ENCODE results near the gene IGFBP4.

IGFBP4 gene

GRCh38 chr17:40484285-40484972 is 41.2 kb downstream of the IGFBP4 start:
- Mint-ChIP-seq H3K27me3 (no peaks in the 10 kb centered on the region), H3K4me1 (peaks cover 86% of the 10 kb centered on the region), H3K4me3 (no peak overlapping the region), H3K27ac (ENCODE audit: low read depth) (peak overlapping the region; percentile 37), H3K9me3 (no peaks in the 10 kb centered on the region), H3K36me3 (ENCODE audit: insufficient read depth) (peaks cover 4% of the 10 kb centered on the region)
- no peak for DNase-seq (ENCODE audit: low spot score in 2 of 2)
- no peak for ATAC-seq (replicated peaks; ENCODE audit: extremely low read depth, poor library complexity, severe bottlenecking)

- ATAC-seq (replicated peaks; ENCODE audit: extremely low read depth, poor library complexity, severe bottlenecking): no peak
- H3K36me3 Mint-ChIP-seq (ENCODE audit: insufficient read depth): peaks cover 4% of the 10 kb centered on the region
- peaks cover 86% of the 10 kb centered on the region for H3K4me1 Mint-ChIP-seq
- no peaks in the 10 kb centered on the region for H3K27me3 Mint-ChIP-seq
- H3K9me3 Mint-ChIP-seq: no peaks in the 10 kb centered on the region
- peak overlapping the region; percentile 37 for H3K27ac Mint-ChIP-seq (ENCODE audit: low read depth)
- H3K4me3 Mint-ChIP-seq: no peak overlapping the region
- no peak for DNase-seq (ENCODE audit: low spot score in 2 of 2)
These were observed 41.8 kb downstream of the IGFBP4 start for GRCh38 chr17:40484973-40485530.

GRCh38 chr17:40485851-40486521 is 42.7 kb downstream of the IGFBP4 start:
- Mint-ChIP-seq H3K9me3 (no peaks in the 10 kb centered on the region), H3K36me3 (ENCODE audit: insufficient read depth) (no peaks in the 10 kb centered on the region), H3K4me3 (no peak overlapping the region), H3K4me1 (peaks cover 86% of the 10 kb centered on the region), H3K27ac (ENCODE audit: low read depth) (peak overlapping the region; percentile 74), H3K27me3 (no peaks in the 10 kb centered on the region)
- DNase-seq (ENCODE audit: low spot score in 2 of 2) (no peak), ATAC-seq (replicated peaks; ENCODE audit: extremely low read depth, poor library complexity, severe bottlenecking) (peak; percentile 47)

GRCh38 chr17:40486522-40487370 is 43.5 kb downstream of the IGFBP4 start:
- H3K4me1 Mint-ChIP-seq: peaks cover 83% of the 10 kb centered on the region
- H3K9me3 Mint-ChIP-seq: no peaks in the 10 kb centered on the region
- ATAC-seq (replicated peaks; ENCODE audit: extremely low read depth, poor library complexity, severe bottlenecking): no peak
- peak overlapping the region; percentile 74 for H3K27ac Mint-ChIP-seq (ENCODE audit: low read depth)
- no peaks in the 10 kb centered on the region for H3K27me3 Mint-ChIP-seq
- DNase-seq (ENCODE audit: low spot score in 2 of 2): no peak
- H3K4me3 Mint-ChIP-seq: no peak overlapping the region
- H3K36me3 Mint-ChIP-seq (ENCODE audit: insufficient read depth): peaks cover 2% of the 10 kb centered on the region

- no peaks in the 10 kb centered on the region for H3K27me3 Mint-ChIP-seq
- H3K9me3 Mint-ChIP-seq: no peaks in the 10 kb centered on the region
- DNase-seq (ENCODE audit: low spot score in 2 of 2): no peak
- H3K27ac Mint-ChIP-seq (ENCODE audit: low read depth): peak overlapping the region; percentile 74
- no peak overlapping the region for H3K4me3 Mint-ChIP-seq
- H3K36me3 Mint-ChIP-seq (ENCODE audit: insufficient read depth): peaks cover 2% of the 10 kb centered on the region
- H3K4me1 Mint-ChIP-seq: peaks cover 76% of the 10 kb centered on the region
- no peak for ATAC-seq (replicated peaks; ENCODE audit: extremely low read depth, poor library complexity, severe bottlenecking)
These were observed 44.2 kb downstream of the IGFBP4 start for GRCh38 chr17:40487371-40488020.

GRCh38 chr17:40490289-40490853 is 47.1 kb downstream of the IGFBP4 start:
- no peak for ATAC-seq (replicated peaks; ENCODE audit: extremely low read depth, poor library complexity, severe bottlenecking)
- peaks cover 56% of the 10 kb centered on the region for H3K4me1 Mint-ChIP-seq
- no peaks in the 10 kb centered on the region for H3K9me3 Mint-ChIP-seq
- H3K36me3 Mint-ChIP-seq (ENCODE audit: insufficient read depth): peaks cover 2% of the 10 kb centered on the region
- H3K4me3 Mint-ChIP-seq: no peak overlapping the region
- no peak for DNase-seq (ENCODE audit: low spot score in 2 of 2)
- H3K27me3 Mint-ChIP-seq: no peaks in the 10 kb centered on the region
- H3K27ac Mint-ChIP-seq (ENCODE audit: low read depth): peak overlapping the region; percentile 65

- DNase-seq (ENCODE audit: low spot score in 2 of 2): no peak
- Mint-ChIP-seq H3K9me3 (no peaks in the 10 kb centered on the region), H3K4me3 (no peak overlapping the region), H3K36me3 (ENCODE audit: insufficient read depth) (peaks cover 2% of the 10 kb centered on the region), H3K27me3 (no peaks in the 10 kb centered on the region), H3K4me1 (peaks cover 51% of the 10 kb centered on the region), H3K27ac (ENCODE audit: low read depth) (peak overlapping the region; percentile 65)
- ATAC-seq (replicated peaks; ENCODE audit: extremely low read depth, poor library complexity, severe bottlenecking): no peak
These were observed 47.7 kb downstream of the IGFBP4 start for GRCh38 chr17:40490982-40491381.

- Mint-ChIP-seq H3K9me3 (no peaks in the 10 kb centered on the region), H3K27me3 (no peaks in the 10 kb centered on the region), H3K4me3 (no peak overlapping the region), H3K27ac (ENCODE audit: low read depth) (no peak overlapping the region), H3K36me3 (ENCODE audit: insufficient read depth) (peaks cover 2% of the 10 kb centered on the region), H3K4me1 (peaks cover 46% of the 10 kb centered on the region)
- no peak for ATAC-seq (replicated peaks; ENCODE audit: extremely low read depth, poor library complexity, severe bottlenecking)
- DNase-seq (ENCODE audit: low spot score in 2 of 2): no peak
These were observed 48.2 kb downstream of the IGFBP4 start for GRCh38 chr17:40491486-40491885.

- no peaks in the 10 kb centered on the region for H3K9me3 Mint-ChIP-seq
- H3K4me1 Mint-ChIP-seq: peaks cover 38% of the 10 kb centered on the region
- no peaks in the 10 kb centered on the region for H3K27me3 Mint-ChIP-seq
- H3K27ac Mint-ChIP-seq (ENCODE audit: low read depth): no peak overlapping the region
- H3K36me3 Mint-ChIP-seq (ENCODE audit: insufficient read depth): peaks cover 2% of the 10 kb centered on the region
- DNase-seq (ENCODE audit: low spot score in 2 of 2): no peak
- no peak overlapping the region for H3K4me3 Mint-ChIP-seq
- ATAC-seq (replicated peaks; ENCODE audit: extremely low read depth, poor library complexity, severe bottlenecking): no peak
These were observed 50.4 kb downstream of the IGFBP4 start for GRCh38 chr17:40493697-40494096.

- Mint-ChIP-seq H3K9me3 (no peaks in the 10 kb centered on the region), H3K4me1 (peaks cover 24% of the 10 kb centered on the region), H3K27ac (ENCODE audit: low read depth) (peak overlapping the region; percentile 69), H3K27me3 (no peaks in the 10 kb centered on the region), H3K36me3 (ENCODE audit: insufficient read depth) (peaks cover 2% of the 10 kb centered on the region), H3K4me3 (no peak overlapping the region)
- no peak for ATAC-seq (replicated peaks; ENCODE audit: extremely low read depth, poor library complexity, severe bottlenecking)
- no peak for DNase-seq (ENCODE audit: low spot score in 2 of 2)
These were observed 51.9 kb downstream of the IGFBP4 start for GRCh38 chr17:40495140-40495539.

GRCh38 chr17:40496170-40496569 is 52.9 kb downstream of the IGFBP4 start:
- Mint-ChIP-seq H3K4me3 (no peak overlapping the region), H3K4me1 (peaks cover 18% of the 10 kb centered on the region), H3K27me3 (no peaks in the 10 kb centered on the region), H3K27ac (ENCODE audit: low read depth) (no peak overlapping the region), H3K36me3 (ENCODE audit: insufficient read depth) (peaks cover 5% of the 10 kb centered on the region), H3K9me3 (no peaks in the 10 kb centered on the region)
- no peak for DNase-seq (ENCODE audit: low spot score in 2 of 2)
- ATAC-seq (replicated peaks; ENCODE audit: extremely low read depth, poor library complexity, severe bottlenecking): no peak

Measured in central memory CD8-positive, alpha-beta T cell (primary cell).